Prostate gland (tissue), 2 donors: ENCODE data around the gene NIPAL1. TPM values are rescaled to one million over a fixed set of nuclear protein-coding genes. Genes with fewer than 3 reads are reported as not detected.

Source experiments
- DNase-seq: peaks from one replicate; pipeline ENCODE4 v3.0.0-alpha.2; 2019; ENCODE audit warnings: low spot score
- H3K27ac ChIP-seq, 2 donors: fragments of 200-600 bp; sonication (generic); 2 replicates each; pipeline ENCODE4 v1.5.1; 2017 to 2019
- H3K27me3 ChIP-seq: fragments of 200-600 bp; sonication (generic); replicated peaks from 2 replicates; pipeline ENCODE4 v1.5.1; 2019; ENCODE audit not compliant: insufficient read depth
- H3K36me3 ChIP-seq, 2 donors: fragments of 200-600 bp; sonication (generic); 1 replicate in 1 of 2; 2 replicates in 1 of 2; pipeline versions ENCODE4 v1.5.1 to v1.8.1; 2017 to 2019
- H3K4me1 ChIP-seq: fragments of 200-600 bp; sonication (generic); replicated peaks from 2 replicates; pipeline ENCODE4 v1.5.1; 2019
- H3K4me3 ChIP-seq, 2 donors: fragments of 200-600 bp; sonication (generic); 2 replicates each; pipeline ENCODE4 v1.5.1; 2017 to 2019
- H3K9me3 ChIP-seq: fragments of 200-600 bp; sonication (generic); 2 replicates; pipeline ENCODE4 v1.5.1; 2017
- POLR2A ChIP-seq: fragments of 450-650 bp; IDR thresholded peaks from one replicate; pipeline ENCODE4 v1.6.1; 2016; ENCODE audit warnings: antibody characterized with exemption, mild to moderate bottlenecking
- POLR2AphosphoS5 ChIP-seq: sonication (generic); formaldehyde crosslinking; IDR thresholded peaks from one replicate; pipeline ENCODE4 v1.6.1; 2017; ENCODE audit warnings: antibody characterized with exemption
- WGBS: methylation state at CpG from one replicate; pipeline ENCODE4 v1.1.5; 2018; 5-methylcytosine and 5-hydroxymethylcytosine counted together
- intact Hi-C: fragments of 100-400 bp; cut with DNase I; formaldehyde crosslinking; loops from one replicate; pipeline ENCODE4 v1.14.2; 2022
- total RNA-seq, 2 donors: library from RNA; depleted of rRNA; stranded (reverse); fragments of >200 nt; gene quantifications; one replicate each; pipeline ENCODE4 v1.1.0, GENCODE V29; 2016
- TF ChIP-seq, protein P1 (sequence below), 4 experiments: fragments of 200-600 bp in 2 of 4; fragments of 450-650 bp in 2 of 4; sonication (generic) in 2 of 4; IDR thresholded peaks; 1 replicate in 3 of 4; 2 replicates in 1 of 4; pipeline ENCODE4 v1.5.1; 2016 to 2019; ENCODE audit warnings: antibody characterized with exemption in 4 of 4, mild to moderate bottlenecking in 2 of 4, moderate library complexity in 2 of 4

The NIPAL1 gene
- total RNA-seq, 2 donors from 2014 or later: 5.4 to 5.6 TPM

DNA sequence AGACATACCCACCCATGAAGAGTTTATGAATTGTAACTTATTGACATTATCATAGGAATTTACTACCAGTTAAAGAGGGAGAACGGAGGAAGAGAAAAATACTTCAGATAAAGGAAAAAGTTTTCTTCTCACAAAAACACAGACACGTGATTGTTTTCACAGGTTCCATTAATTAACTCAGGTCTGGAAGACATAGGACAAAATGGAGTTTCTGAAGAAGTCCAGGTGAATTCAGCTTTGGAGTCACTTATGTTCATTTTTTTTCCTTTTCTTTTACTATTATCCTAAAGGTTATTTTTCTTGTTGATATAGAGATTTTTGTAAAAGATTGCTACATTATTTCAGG is 20.5 kb downstream of the NIPAL1 start:
- Histone ChIP-seq H3K9me3 (no peaks in the 10 kb centered on the region), H3K4me3 (no peak overlapping the region), H3K36me3 (no peaks in the 10 kb centered on the region), H3K27ac (no peak overlapping the region), H3K27me3 (no peaks in the 10 kb centered on the region), H3K4me1 (no peaks in the 10 kb centered on the region)
- DNase-seq: no peak
- intact Hi-C loops: no loop called here
- WGBS: 57% methylated on average over 2 of the region's 2 CpGs
- TF ChIP-seq, protein P1, sequence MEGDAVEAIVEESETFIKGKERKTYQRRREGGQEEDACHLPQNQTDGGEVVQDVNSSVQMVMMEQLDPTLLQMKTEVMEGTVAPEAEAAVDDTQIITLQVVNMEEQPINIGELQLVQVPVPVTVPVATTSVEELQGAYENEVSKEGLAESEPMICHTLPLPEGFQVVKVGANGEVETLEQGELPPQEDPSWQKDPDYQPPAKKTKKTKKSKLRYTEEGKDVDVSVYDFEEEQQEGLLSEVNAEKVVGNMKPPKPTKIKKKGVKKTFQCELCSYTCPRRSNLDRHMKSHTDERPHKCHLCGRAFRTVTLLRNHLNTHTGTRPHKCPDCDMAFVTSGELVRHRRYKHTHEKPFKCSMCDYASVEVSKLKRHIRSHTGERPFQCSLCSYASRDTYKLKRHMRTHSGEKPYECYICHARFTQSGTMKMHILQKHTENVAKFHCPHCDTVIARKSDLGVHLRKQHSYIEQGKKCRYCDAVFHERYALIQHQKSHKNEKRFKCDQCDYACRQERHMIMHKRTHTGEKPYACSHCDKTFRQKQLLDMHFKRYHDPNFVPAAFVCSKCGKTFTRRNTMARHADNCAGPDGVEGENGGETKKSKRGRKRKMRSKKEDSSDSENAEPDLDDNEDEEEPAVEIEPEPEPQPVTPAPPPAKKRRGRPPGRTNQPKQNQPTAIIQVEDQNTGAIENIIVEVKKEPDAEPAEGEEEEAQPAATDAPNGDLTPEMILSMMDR (IDR thresholded peaks at IDR 0.05): no peak
- TF ChIP-seq POLR2A (no peak), POLR2AphosphoS5 (no peak)

DNA sequence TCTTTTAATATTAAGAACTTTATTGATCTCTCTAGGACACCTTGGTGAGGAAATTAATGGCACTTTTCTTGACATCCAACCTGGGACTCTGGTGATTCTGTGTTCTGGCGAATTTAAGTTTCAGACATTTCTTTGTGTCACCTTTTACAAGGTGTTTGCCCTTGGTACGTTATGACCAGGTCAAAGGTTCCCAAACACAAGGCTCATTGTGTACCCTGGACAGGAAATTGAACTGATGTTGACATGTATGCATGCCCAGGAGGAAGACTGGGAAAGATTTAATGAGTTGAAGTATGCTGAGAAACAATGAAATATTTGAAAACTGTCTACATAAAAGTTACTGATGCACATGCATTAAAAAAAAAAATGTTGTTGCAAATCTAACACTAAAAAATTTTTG is 22.1 kb downstream of the NIPAL1 start:
- no peaks in the 10 kb centered on the region for H3K4me1 ChIP-seq
- no peak overlapping the region for H3K4me3 ChIP-seq
- 10% methylated on average over 2 of the region's 2 CpGs for WGBS
- H3K9me3 ChIP-seq: no peaks in the 10 kb centered on the region
- no peak overlapping the region for H3K27ac ChIP-seq
- TF ChIP-seq, protein P1 (IDR thresholded peaks at IDR 0.05): no peak
- TF ChIP-seq POLR2AphosphoS5 (no peak), POLR2A (no peak)
- H3K36me3 ChIP-seq: no peaks in the 10 kb centered on the region
- intact Hi-C loops: no loop called here
- no peaks in the 10 kb centered on the region for H3K27me3 ChIP-seq
- DNase-seq: no peak

DNA sequence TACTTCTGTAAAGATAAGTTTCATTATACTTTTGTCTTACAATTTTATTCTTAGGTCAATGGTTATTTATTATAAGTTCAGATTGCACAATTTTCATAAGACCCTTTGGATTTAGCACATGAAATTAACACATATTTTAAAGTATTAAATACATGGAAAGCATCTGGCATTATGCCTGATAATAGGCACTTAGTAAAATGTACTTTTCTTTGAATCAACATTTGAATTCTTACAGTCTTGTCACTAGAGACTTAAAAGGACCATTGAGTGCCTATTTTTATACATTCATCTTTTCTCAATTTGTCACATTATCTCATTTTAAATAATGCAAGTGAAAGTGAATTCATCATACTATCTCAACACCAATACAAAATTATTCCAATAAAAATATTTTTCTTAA is 23.0 kb downstream of the NIPAL1 start:
- H3K27ac ChIP-seq: no peak overlapping the region
- H3K36me3 ChIP-seq: no peaks in the 10 kb centered on the region
- no peaks in the 10 kb centered on the region for H3K9me3 ChIP-seq
- no peak overlapping the region for H3K4me3 ChIP-seq
- no peak for DNase-seq
- no peaks in the 10 kb centered on the region for H3K27me3 ChIP-seq
- no peaks in the 10 kb centered on the region for H3K4me1 ChIP-seq
- TF ChIP-seq POLR2AphosphoS5 (no peak), POLR2A (no peak)
- TF ChIP-seq, protein P1 (IDR thresholded peaks at IDR 0.05): no peak
- intact Hi-C loops: no loop called here

DNA sequence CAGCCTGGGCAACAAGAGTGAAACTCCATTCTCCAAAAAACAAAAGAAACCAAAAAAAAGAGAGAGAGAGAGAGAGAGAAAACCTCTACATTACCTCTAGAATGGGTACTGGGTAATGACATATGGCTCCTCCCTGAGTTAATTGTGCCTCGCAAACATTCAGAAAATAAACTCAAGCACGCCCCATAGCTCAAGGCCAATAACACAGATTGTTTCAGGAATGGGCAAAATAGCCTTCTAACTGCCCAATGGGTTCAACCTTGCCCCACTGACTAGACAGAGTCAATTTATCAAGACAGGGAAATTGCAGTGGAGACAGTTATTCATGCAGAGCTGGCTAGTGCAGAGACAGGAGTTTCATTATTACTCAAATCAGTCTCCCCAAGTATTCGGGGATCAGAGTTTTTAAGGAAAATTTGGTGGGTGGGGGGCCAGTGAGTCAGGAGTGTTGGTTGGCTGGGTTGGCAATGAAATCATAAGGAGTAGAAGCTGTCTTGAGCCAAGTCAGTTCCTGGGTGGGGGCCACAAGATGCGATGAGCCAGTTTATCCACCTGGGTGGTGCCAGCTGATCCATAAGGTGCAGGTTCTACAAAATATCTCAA is 25.1 kb downstream of the NIPAL1 start:
- intact Hi-C loops: no loop called here
- Histone ChIP-seq H3K36me3 (no peaks in the 10 kb centered on the region), H3K9me3 (no peaks in the 10 kb centered on the region), H3K27ac (no peak overlapping the region), H3K27me3 (no peaks in the 10 kb centered on the region), H3K4me1 (no peaks in the 10 kb centered on the region), H3K4me3 (no peak overlapping the region)
- TF ChIP-seq POLR2AphosphoS5 (no peak), POLR2A (no peak)
- TF ChIP-seq, protein P1 (IDR thresholded peaks at IDR 0.05): no peak
- 86% methylated on average over 4 of the region's 4 CpGs for WGBS
- DNase-seq: no peak

DNA sequence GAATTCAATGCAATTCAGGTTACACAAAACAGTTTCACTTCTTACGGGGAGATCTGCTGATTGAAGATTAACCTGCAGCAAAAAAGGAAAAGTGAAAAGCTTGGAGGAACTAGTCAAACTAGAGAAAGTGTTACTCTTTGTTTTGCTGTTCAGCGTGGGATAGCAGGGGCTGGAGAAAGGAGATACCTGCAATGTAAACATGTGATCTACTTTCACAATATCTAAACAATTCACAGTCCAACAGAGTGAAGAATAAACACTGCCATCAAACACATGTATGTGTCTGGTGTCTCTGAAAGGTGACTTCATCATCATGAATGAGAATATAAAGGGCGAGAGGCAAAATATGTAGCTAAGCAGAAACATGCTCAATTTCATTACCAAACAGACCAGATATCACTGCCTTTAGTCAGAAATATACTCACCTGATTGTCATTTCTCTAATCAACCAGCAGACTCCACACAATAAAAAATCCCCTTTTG is 26.4 kb downstream of the NIPAL1 start:
- intact Hi-C loops: no loop called here
- no peaks in the 10 kb centered on the region for H3K36me3 ChIP-seq
- H3K4me1 ChIP-seq: no peaks in the 10 kb centered on the region
- TF ChIP-seq POLR2A (no peak), POLR2AphosphoS5 (no peak)
- TF ChIP-seq, protein P1 (IDR thresholded peaks at IDR 0.05): no peak
- no peak overlapping the region for H3K27ac ChIP-seq
- DNase-seq: no peak
- no peaks in the 10 kb centered on the region for H3K9me3 ChIP-seq
- no peak overlapping the region for H3K4me3 ChIP-seq
- no peaks in the 10 kb centered on the region for H3K27me3 ChIP-seq
- 41% methylated on average over 3 of the region's 3 CpGs for WGBS
